Astrocyte (in vitro differentiated cells and primary cell): ENCODE data around the gene AOAH. TPM values are rescaled to one million over a fixed set of nuclear protein-coding genes. Genes with fewer than 3 reads are reported as not detected.

Experiments used
- DNase-seq: peaks from one replicate; pipeline ENCODE4 v3.0.0-alpha.2; 2010; ENCODE audit warnings: low read depth
- FAIRE-seq: peaks from 2 replicates; lab custom pipeline; 2011; peaks lifted over from hg19 to GRCh38; lab: Jason Lieb, UNC
- H2AFZ ChIP-seq: 2 replicates; pipeline ENCODE4 v1.6.0; 2012; ENCODE audit warnings: low read depth, low read length, inconsistent platforms
- H3K27ac ChIP-seq: 2 replicates; pipeline ENCODE4 v1.5.1; 2011; ENCODE audit warnings: low read depth, low read length, inconsistent platforms
- H3K27me3 ChIP-seq: 2 replicates; pipeline ENCODE4 v1.6.0; 2011; ENCODE audit warnings: low read length, inconsistent platforms; ENCODE audit not compliant: insufficient read depth
- H3K36me3 ChIP-seq: 2 replicates; pipeline ENCODE4 v1.5.1; 2011; ENCODE audit warnings: low read length, inconsistent platforms; ENCODE audit not compliant: insufficient read depth
- H3K4me1 ChIP-seq: 2 replicates; pipeline ENCODE4 v1.5.1; 2011; ENCODE audit warnings: low read length, inconsistent platforms; ENCODE audit not compliant: insufficient read depth
- H3K4me2 ChIP-seq: 2 replicates; pipeline ENCODE4 v1.6.0; 2012; ENCODE audit warnings: low read length, inconsistent platforms
- H3K4me3 ChIP-seq: 2 replicates; pipeline ENCODE4 v1.5.1; 2011; ENCODE audit warnings: low read depth, mild to moderate bottlenecking, low read length, inconsistent platforms; ENCODE audit not compliant: insufficient read depth
- H3K79me2 ChIP-seq: 2 replicates; pipeline ENCODE4 v1.6.0; 2012; ENCODE audit warnings: mild to moderate bottlenecking, low read length, inconsistent platforms; ENCODE audit not compliant: insufficient read depth
- H3K9ac ChIP-seq: 2 replicates; pipeline ENCODE4 v1.6.0; 2012; ENCODE audit warnings: mild to moderate bottlenecking, low read length, inconsistent platforms
- H3K9me3 ChIP-seq: 2 replicates; pipeline ENCODE4 v1.5.1; 2012; ENCODE audit warnings: low read depth, mild to moderate bottlenecking, low read length, inconsistent platforms; ENCODE audit not compliant: insufficient read depth
- H4K20me1 ChIP-seq: 2 replicates; pipeline ENCODE4 v1.6.0; 2012; ENCODE audit warnings: low read length, inconsistent platforms; ENCODE audit not compliant: insufficient read depth
- H3K27ac Mint-ChIP-seq: one replicate; pipeline ENCODE4 v1.8.0; 2021; ENCODE audit warnings: mild to moderate bottlenecking, mixed read lengths; ENCODE audit not compliant: unreplicated experiment
- H3K27me3 Mint-ChIP-seq: one replicate; pipeline ENCODE4 v1.8.0; 2021; ENCODE audit warnings: low read depth, mixed read lengths; ENCODE audit not compliant: unreplicated experiment
- H3K36me3 Mint-ChIP-seq: one replicate; pipeline ENCODE4 v1.8.0; 2021; ENCODE audit warnings: low read depth, mixed read lengths; ENCODE audit not compliant: unreplicated experiment
- H3K4me1 Mint-ChIP-seq: one replicate; pipeline ENCODE4 v1.8.0; 2021; ENCODE audit warnings: low read depth, mixed read lengths; ENCODE audit not compliant: unreplicated experiment
- H3K4me3 Mint-ChIP-seq: one replicate; pipeline ENCODE4 v1.8.0; 2021; ENCODE audit warnings: mild to moderate bottlenecking, moderate library complexity, mixed read lengths; ENCODE audit not compliant: unreplicated experiment
- H3K9me3 Mint-ChIP-seq: one replicate; pipeline ENCODE4 v1.8.0; 2021; ENCODE audit warnings: mild to moderate bottlenecking, mixed read lengths; ENCODE audit not compliant: unreplicated experiment
- CTCF ChIP-seq: IDR thresholded peaks from 2 replicates; pipeline ENCODE4 v1.5.1; 2011; ENCODE audit warnings: low read depth, mild to moderate bottlenecking, inconsistent platforms, low read length, moderate library complexity; ENCODE audit not compliant: insufficient read depth
- EZH2 ChIP-seq: IDR thresholded peaks from 2 replicates; pipeline ENCODE4 v1.6.1; 2012; ENCODE audit warnings: mild to moderate bottlenecking, low read length, inconsistent platforms; ENCODE audit not compliant: insufficient read depth
- total RNA-seq: library from RNA; stranded (reverse); gene quantifications from 2 replicates; pipeline ENCODE4 v1.2.1, GENCODE V29; 2021

Gene AOAH
- total RNA-seq, 1 donor from 2014 or later: not detected

GRCh38 chr7:36565792-36566356, 158.4 kb downstream of the AOAH start:
- no peaks in the 10 kb centered on the region for H3K9me3 Mint-ChIP-seq
- Histone ChIP-seq H3K36me3 (no peaks in the 10 kb centered on the region), H3K79me2 (no peaks in the 10 kb centered on the region), H3K4me2 (no peak overlapping the region), H3K9ac (no peak overlapping the region), H3K9me3 (no peaks in the 10 kb centered on the region), H3K27ac (no peak overlapping the region), H4K20me1 (no peaks in the 10 kb centered on the region), H3K4me3 (no peak overlapping the region), H3K27me3 (peaks cover 2% of the 10 kb centered on the region), H3K4me1 (no peaks in the 10 kb centered on the region), H2AFZ (no peak overlapping the region)
- no peak overlapping the region for H3K27ac Mint-ChIP-seq
- peaks cover 2% of the 10 kb centered on the region for H3K27me3 Mint-ChIP-seq
- FAIRE-seq: no peak
- TF ChIP-seq EZH2: no peak
- DNase-seq: no peak
- H3K36me3 Mint-ChIP-seq: no peaks in the 10 kb centered on the region
- H3K4me1 Mint-ChIP-seq: peaks cover 12% of the 10 kb centered on the region
- H3K4me3 Mint-ChIP-seq: no peak overlapping the region

DNA sequence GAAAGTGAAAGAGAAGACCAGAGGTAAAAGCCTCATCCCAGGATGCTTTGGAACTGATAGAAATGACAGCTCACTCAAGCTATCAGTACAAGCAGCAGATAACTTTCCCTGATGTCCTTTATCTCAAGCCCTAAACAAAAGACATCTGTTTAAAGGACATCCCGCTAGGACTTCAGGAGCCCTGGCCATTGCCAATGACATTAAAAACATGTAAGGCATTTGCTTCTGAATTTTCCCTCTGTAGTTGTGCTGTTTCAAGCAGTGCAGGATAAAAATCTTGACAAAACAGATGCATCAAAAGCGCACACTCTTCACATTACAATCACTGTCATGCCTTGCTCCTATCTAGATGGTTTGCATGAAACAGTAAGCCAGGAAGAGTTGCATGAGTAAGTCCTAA, 159.8 kb downstream of the AOAH start:
- H3K4me1 ChIP-seq: no peaks in the 10 kb centered on the region
- no peak overlapping the region for H3K4me2 ChIP-seq
- no peak overlapping the region for H3K9ac ChIP-seq
- no peaks in the 10 kb centered on the region for H4K20me1 ChIP-seq
- DNase-seq (no peak), FAIRE-seq (no peak)
- H3K36me3 ChIP-seq: no peaks in the 10 kb centered on the region
- H3K4me3 Mint-ChIP-seq: no peak overlapping the region
- H3K36me3 Mint-ChIP-seq: no peaks in the 10 kb centered on the region
- peaks cover 2% of the 10 kb centered on the region for H3K9me3 Mint-ChIP-seq
- no peak overlapping the region for H3K27ac Mint-ChIP-seq
- peaks cover 2% of the 10 kb centered on the region for H3K27me3 Mint-ChIP-seq
- no peak overlapping the region for H2AFZ ChIP-seq
- H3K4me3 ChIP-seq: no peak overlapping the region
- TF ChIP-seq EZH2 (no peak), CTCF (no peak)
- no peaks in the 10 kb centered on the region for H3K9me3 ChIP-seq
- H3K4me1 Mint-ChIP-seq: peaks cover 12% of the 10 kb centered on the region
- peaks cover 2% of the 10 kb centered on the region for H3K27me3 ChIP-seq
- no peak overlapping the region for H3K27ac ChIP-seq
- H3K79me2 ChIP-seq: no peaks in the 10 kb centered on the region

GRCh38 chr7:36563706-36564327, 160.5 kb downstream of the AOAH start:
- Mint-ChIP-seq H3K4me3 (no peak overlapping the region), H3K36me3 (no peaks in the 10 kb centered on the region), H3K27ac (peak overlapping the region; percentile 22), H3K27me3 (peaks cover 2% of the 10 kb centered on the region), H3K4me1 (peaks cover 15% of the 10 kb centered on the region), H3K9me3 (peaks cover 7% of the 10 kb centered on the region)
- no peak overlapping the region for H3K9ac ChIP-seq
- H3K27me3 ChIP-seq: peaks cover 2% of the 10 kb centered on the region
- H3K36me3 ChIP-seq: no peaks in the 10 kb centered on the region
- H3K4me3 ChIP-seq: no peak overlapping the region
- H3K27ac ChIP-seq: no peak overlapping the region
- H2AFZ ChIP-seq: no peak overlapping the region
- no peak for FAIRE-seq
- H3K4me1 ChIP-seq: no peaks in the 10 kb centered on the region
- no peaks in the 10 kb centered on the region for H3K9me3 ChIP-seq
- H3K4me2 ChIP-seq: no peak overlapping the region
- H4K20me1 ChIP-seq: no peaks in the 10 kb centered on the region
- peak; percentile 4 for DNase-seq
- TF ChIP-seq CTCF (no peak), EZH2 (no peak)
- no peaks in the 10 kb centered on the region for H3K79me2 ChIP-seq
